ENCODE data around the gene CABLES1.
"Not testable (repeated sequence)": the region's sequence is repeated elsewhere in the genome, so short reads cannot be mapped to it uniquely, and the experiment has no call there.

Gene CABLES1

DNA sequence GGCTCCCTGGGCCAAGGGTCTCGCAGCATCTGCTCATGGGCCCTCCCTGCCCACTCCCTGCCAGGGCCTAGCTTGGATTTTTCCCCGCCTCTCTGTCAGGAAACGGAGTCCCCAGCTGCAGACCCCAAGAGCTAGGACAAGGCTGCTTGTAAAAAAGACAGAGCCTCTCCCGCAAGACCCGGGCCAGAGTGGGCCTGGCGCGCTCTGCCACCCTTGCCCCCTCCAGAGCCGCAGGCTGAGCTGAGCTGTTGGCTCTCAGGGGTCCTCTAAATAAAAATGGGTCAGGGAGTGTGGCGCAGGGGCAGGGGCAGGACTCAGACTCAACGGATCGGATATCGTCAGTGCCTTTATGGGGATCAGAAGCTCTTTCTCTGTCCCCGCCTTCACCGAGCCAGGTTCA, 112.6 kb downstream of the CABLES1 start:
- no peak for DNase-seq

DNA sequence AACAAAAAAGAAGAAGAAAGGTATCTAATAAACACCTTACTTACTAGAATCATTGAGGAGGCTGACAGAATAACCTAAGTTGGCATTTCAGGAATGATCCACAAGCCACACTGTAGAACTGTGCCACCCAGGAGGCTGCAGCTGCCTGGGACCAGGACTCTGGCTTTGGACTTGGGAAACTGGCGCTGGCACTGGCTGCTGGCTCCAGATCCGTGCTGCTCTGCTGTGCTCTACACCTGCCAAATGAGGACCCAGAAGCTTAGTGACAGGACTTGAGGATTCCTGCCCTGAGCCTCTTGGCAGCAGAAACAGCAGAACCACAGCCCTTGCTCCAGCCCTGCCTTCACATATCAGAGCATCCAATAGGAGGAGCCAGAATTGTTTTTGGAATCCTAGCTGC, 113.5 kb downstream of the CABLES1 start:
- no peak for DNase-seq

GRCh38 chr18:23249348-23249747, 114.1 kb downstream of the CABLES1 start:
- DNase-seq, result no peak

DNA sequence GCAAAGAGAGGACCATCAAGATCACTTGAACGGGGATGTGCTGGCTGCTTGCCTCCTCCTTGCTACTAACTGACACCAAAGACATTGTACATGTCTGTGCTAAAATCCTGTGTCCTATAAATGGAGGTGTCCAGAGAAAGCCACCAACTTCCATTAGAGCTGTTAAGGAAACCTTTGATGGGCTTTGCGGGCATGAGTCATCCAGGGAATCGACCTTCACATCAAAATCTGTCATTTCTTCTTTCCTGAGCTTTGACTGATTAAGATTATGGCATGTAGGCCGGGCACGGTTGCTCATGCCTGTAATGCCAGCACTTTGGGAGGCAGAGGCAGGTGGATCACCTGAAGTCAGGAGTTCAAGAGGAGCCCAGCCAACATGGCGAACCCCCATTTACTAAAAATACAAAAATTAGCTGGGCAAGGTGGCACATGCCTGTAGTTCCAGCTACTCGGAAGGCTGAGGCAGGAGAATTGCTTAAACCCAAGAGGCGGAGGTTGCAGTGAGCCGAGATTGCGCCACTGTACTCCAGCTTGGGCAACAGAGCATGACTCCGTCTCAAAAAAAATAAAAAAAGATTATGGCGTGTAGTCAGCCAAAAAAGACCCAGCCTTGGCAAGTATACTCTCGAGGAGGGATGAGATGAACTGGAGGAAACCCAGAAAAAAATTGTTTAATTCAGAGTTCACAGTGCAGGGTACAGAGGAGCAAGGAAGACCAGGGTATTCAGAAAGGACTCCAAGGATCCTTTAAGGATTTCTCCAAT, 115.8 kb downstream of the CABLES1 start:
- DNase-seq, result no peak

DNA sequence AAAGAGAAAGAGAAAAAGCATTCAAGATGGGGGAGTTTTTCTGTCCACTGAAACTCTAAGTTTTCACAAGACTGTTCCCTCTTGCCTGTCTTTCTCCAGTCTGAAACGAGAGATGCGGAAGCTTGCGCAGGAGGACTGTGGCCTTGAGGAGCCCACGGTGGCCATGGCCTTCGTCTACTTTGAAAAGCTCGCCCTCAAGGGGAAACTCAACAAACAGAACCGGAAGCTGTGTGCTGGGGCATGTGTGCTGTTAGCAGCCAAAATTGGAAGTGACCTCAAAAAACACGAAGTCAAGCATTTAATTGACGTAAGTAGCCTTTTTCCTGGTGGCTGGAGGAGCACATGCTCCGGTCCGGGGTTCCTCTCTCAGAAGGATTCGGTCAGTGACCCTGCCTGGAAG, 118.3 kb downstream of the CABLES1 start:
- no peak for DNase-seq

- DNase-seq, result no peak
Measured at GRCh38 chr18:23257137-23257536, 121.9 kb downstream of the CABLES1 start.

DNA sequence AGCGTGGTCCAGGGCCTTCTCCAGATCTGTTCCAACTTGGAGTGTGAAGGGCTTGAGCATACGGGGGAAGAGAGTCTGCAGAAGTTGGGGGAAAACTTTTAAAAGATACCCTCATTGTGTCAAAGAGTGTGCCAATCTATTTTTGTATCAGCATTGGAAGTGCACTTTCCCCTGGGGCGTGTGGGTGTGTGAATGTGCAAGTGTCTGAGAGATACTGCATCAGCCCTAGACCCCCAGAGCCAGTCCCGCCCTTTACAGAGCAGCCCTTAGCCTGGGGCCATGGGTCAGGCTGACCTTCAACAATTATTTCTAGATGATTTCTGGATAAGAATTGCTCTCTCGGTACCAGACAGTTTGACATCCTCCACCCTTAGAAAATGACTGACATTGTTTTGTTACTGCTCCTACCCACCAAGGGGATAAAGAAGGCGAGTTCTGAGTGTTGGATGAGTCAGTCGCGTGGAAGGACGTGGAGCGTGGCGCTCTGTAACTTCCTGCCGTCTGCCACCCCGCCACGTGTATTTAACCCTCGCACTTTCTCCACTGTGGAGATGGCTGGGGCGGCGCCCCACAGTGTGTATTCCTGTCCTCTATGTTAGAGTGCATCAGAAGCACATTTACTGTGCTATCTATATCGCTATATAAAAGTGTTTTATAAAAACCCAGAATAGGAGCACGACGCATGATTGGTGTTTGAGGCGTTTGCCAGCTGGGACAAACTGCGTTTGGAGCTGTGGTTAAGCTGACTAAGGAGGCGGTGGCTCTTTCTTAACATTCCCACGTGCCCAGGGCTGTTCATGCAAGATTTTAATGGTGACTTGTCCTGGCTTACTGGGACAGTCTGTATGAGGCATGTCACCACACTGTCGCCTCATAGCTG, 122.6 kb downstream of the CABLES1 start:
- DNase-seq, result peak; percentile 30 to 35

- no peak for DNase-seq
Measured at GRCh38 chr18:23258566-23259469, 123.5 kb downstream of the CABLES1 start.

GRCh38 chr18:23259701-23260681, 124.7 kb downstream of the CABLES1 start:
- peak; percentile 34 to 41 for DNase-seq

DNA sequence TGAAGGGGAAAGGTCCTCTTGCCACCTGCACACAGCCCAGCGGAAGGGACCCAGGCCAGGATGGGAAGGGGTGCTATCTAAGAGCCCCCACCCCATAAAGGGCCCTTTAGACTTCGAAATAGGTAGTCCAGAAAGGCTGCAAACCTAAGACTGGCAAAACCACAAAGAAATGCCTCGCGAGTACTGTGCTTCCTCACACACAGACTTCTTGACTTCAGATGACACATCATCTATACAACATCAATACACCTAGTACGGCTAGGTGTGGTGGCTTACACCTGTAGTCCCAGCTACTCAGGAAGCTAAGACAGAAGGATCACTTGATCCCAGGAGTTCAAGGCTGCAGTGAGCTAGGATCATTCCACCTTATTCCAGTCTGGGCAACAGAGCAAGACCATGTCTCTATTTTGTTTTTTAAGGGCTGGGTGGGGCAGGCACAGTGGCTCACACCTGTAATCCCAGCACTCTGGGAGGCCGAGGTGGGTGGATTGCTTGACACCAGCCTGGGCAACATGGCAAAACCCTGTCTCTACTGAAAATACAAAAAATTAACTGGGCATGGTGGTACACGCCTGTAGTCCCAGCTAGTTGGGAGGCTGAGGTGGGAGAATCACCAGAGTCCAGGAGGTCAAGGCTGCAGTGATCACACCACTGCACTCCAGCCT, 125.8 kb downstream of the CABLES1 start:
- no peak for DNase-seq

- DNase-seq, result no peak
Measured at GRCh38 chr18:23263551-23264235, 128.4 kb downstream of the CABLES1 start.

GRCh38 chr18:23265682-23266399, 130.6 kb downstream of the CABLES1 start:
- no peak for DNase-seq

DNA sequence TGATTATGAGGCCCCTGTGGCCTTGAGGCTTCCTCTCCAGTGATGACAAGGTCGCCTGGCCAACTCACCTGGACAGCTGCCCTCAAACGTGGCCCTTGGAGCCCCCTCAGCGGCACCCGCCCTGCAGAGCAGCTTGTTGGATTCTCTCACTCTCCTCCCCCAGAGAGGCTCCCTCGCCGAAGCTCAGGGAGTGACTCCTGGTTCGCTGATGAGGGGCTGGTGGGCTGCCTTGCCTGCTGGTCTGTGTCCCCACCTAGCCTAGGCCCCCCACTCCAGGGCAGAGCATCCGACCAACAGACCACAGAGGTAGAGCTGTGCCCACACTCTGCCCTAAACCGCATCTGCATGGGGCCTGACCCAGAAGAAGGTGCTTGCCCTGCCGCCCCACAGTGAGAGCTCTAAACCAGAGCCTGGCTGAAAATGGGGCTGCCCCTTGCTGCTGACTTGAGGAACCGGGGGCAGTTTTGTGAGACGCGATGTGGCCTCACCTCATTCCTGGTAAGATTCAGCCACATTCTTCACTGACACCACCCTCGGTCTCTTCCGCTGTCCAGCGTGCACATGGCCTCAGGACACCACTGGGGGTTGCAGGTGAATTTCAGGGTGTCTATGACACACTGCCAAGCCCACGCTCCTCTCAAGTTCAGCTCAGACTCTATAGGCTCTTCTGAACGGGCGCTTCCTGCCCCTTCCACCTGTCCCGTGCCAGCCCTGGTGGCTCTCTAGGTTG, 131.6 kb downstream of the CABLES1 start:
- DNase-seq, result no peak

- DNase-seq, result no peak
Measured at GRCh38 chr18:23267447-23267776, 132.1 kb downstream of the CABLES1 start.

- DNase-seq, result no peak
Measured at GRCh38 chr18:23268641-23269040, 133.4 kb downstream of the CABLES1 start.

- not testable (repeated sequence) for DNase-seq
Measured at GRCh38 chr18:23269068-23269467, 133.8 kb downstream of the CABLES1 start.

DNA sequence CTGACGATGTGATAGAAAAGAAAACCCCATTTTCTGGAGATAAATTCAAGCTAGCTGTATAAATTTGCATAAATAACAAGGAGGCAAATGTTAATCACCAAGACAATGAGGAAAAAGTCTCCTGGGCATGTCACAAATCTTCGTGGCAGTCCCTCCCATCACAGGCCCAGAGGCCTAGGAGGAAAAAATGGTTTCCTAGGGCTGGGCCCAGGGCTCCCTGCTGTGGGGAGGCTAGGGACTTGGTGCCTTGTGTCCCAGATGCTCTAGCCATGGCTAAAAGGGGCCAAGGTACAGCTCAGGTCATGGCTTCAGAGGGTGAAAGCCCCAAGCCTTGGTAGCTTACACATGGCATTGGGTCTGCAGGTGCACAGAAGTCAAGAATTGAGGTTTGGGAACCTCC, 134.6 kb downstream of the CABLES1 start:
- DNase-seq, result no peak

GRCh38 chr18:23270986-23271680, 135.8 kb downstream of the CABLES1 start:
- no peak for DNase-seq

All from activated T-cell treated with anti-CD3 and anti-CD28 coated beads, Interleukin-2, amount 50 U/mL, for 48 hours (primary cell).